Smooth muscle cell (in vitro differentiated cells): ENCODE results near the gene TMEM154. TPM values are rescaled to one million over a fixed set of nuclear protein-coding genes. Genes with fewer than 3 reads are reported as not detected.
A peak's percentile ranks its signal among the peaks of the same experiment; 100 is the strongest.

ENCODE experiments used
- DNase-seq: peaks from one replicate; lab custom pipeline; 2025; ENCODE audit not compliant: unreplicated experiment; lab: John Stamatoyannopoulos, UW
- H2AFZ ChIP-seq: fragments of 200-600 bp; sonication (generic); 2 replicates; pipeline ENCODE4 v1.6.0; 2016; ENCODE audit warnings: antibody characterized with exemption, low read depth, mild to moderate bottlenecking
- H3F3A ChIP-seq: fragments of 200-600 bp; sonication (generic); 2 replicates; pipeline ENCODE4 v1.6.0; 2017; ENCODE audit warnings: antibody characterized with exemption, low read depth
- H3K27ac ChIP-seq: fragments of 200-600 bp; sonication (generic); 2 replicates; pipeline ENCODE4 v1.5.1; 2016; ENCODE audit warnings: low read depth, mild to moderate bottlenecking
- H3K27me3 ChIP-seq: fragments of 200-600 bp; sonication (generic); 2 replicates; pipeline ENCODE4 v1.6.1; 2016; ENCODE audit warnings: low read depth, mild to moderate bottlenecking
- H3K36me3 ChIP-seq: fragments of 200-600 bp; sonication (generic); 2 replicates; pipeline ENCODE4 v1.5.1; 2016; ENCODE audit warnings: low read depth
- H3K4me1 ChIP-seq: fragments of 200-600 bp; sonication (generic); 2 replicates; pipeline ENCODE4 v1.5.1; 2016; ENCODE audit warnings: low read depth
- H3K4me2 ChIP-seq: fragments of 200-600 bp; sonication (generic); 2 replicates; pipeline ENCODE4 v1.6.0; 2016; ENCODE audit warnings: mild to moderate bottlenecking
- H3K4me3 ChIP-seq: fragments of 200-600 bp; sonication (generic); 2 replicates; pipeline ENCODE4 v1.5.1; 2016; ENCODE audit warnings: mild to moderate bottlenecking
- H3K79me2 ChIP-seq: fragments of 200-600 bp; sonication (generic); 2 replicates; pipeline ENCODE4 v1.6.0; 2016; ENCODE audit warnings: low read depth, mild to moderate bottlenecking
- H3K9ac ChIP-seq: fragments of 200-600 bp; sonication (generic); 2 replicates; pipeline ENCODE4 v1.6.0; 2016; ENCODE audit warnings: low read depth
- H3K9me3 ChIP-seq: fragments of 200-600 bp; sonication (generic); replicated peaks from 2 replicates; pipeline ENCODE4 v1.5.1; 2016; ENCODE audit warnings: low read depth
- H4K20me1 ChIP-seq: fragments of 200-600 bp; sonication (generic); 2 replicates; pipeline ENCODE4 v1.6.0; 2016; ENCODE audit warnings: low read depth
- WGBS: methylation state at CpG from one replicate; pipeline ENCODE4 v1.1.7; 2016; ENCODE audit warnings: low lambda C conversion rate; 5-methylcytosine and 5-hydroxymethylcytosine counted together
- polyA plus RNA-seq: library from polyadenylated mRNA; unstranded; fragments of >200 nt; fragmentation: Nextera tagmentation; extraction: Ambion mirVana; gene quantifications from 2 replicates; pipeline ENCODE4 v1.2.1, GENCODE V29; 2016
- total RNA-seq: library from RNA; depleted of rRNA; stranded (reverse); fragments of >200 nt; gene quantifications from 2 replicates; pipeline ENCODE4 v1.2.3, GENCODE V29; 2014
- TF ChIP-seq, protein P1 (sequence below): fragments of 200-600 bp; sonication (generic); IDR thresholded peaks from 2 replicates; pipeline ENCODE4 v1.5.1; 2017; ENCODE audit warnings: borderline replicate concordance, mild to moderate bottlenecking, antibody characterized with exemption; ENCODE audit not compliant: insufficient read depth, poor library complexity, severe bottlenecking

TMEM154 gene
- total and polyA plus RNA-seq, 2 experiments from 2014 or later = 1.8 to 6.0 TPM

DNA sequence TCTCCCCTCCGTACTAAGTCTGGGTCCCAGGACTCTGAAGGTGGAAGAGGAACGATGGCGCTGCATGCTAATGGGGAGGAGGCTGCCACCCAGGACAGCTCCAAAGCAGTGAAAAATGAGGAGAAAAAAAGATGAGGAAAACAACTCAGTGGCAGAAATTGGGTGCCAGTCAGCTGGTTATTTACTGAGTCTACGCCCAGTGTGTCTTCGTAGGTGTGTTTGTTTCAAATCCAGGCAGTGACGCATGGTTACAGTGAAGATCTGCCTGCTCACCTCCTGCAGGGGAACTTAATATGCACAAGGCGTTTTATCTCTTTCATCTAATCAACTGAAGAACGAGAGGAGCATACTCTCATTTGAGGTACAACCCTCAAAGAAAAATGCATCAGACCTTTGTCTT is 73.0 kb downstream of the TMEM154 start:
- H3K9me3 ChIP-seq = no peaks in the 10 kb centered on the region
- H3K36me3 ChIP-seq = no peaks in the 10 kb centered on the region
- H3K27me3 ChIP-seq = no peaks in the 10 kb centered on the region
- H3K79me2 ChIP-seq = no peaks in the 10 kb centered on the region
- TF ChIP-seq, protein P1, sequence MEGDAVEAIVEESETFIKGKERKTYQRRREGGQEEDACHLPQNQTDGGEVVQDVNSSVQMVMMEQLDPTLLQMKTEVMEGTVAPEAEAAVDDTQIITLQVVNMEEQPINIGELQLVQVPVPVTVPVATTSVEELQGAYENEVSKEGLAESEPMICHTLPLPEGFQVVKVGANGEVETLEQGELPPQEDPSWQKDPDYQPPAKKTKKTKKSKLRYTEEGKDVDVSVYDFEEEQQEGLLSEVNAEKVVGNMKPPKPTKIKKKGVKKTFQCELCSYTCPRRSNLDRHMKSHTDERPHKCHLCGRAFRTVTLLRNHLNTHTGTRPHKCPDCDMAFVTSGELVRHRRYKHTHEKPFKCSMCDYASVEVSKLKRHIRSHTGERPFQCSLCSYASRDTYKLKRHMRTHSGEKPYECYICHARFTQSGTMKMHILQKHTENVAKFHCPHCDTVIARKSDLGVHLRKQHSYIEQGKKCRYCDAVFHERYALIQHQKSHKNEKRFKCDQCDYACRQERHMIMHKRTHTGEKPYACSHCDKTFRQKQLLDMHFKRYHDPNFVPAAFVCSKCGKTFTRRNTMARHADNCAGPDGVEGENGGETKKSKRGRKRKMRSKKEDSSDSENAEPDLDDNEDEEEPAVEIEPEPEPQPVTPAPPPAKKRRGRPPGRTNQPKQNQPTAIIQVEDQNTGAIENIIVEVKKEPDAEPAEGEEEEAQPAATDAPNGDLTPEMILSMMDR = no peak
- H2AFZ ChIP-seq = no peak overlapping the region
- H3K4me3 ChIP-seq = no peak overlapping the region
- 64% methylated on average over 8 of the region's 8 CpGs for WGBS
- DNase-seq = no peak
- H3F3A ChIP-seq = peaks cover 20% of the 10 kb centered on the region
- H4K20me1 ChIP-seq = no peaks in the 10 kb centered on the region
- peak overlapping the region; percentile 76 for H3K27ac ChIP-seq
- peaks cover 26% of the 10 kb centered on the region for H3K4me1 ChIP-seq
- no peak overlapping the region for H3K4me2 ChIP-seq
- no peak overlapping the region for H3K9ac ChIP-seq

GRCh38 chr4:152605641-152606335 is 74.0 kb downstream of the TMEM154 start:
- peaks cover 20% of the 10 kb centered on the region for H3F3A ChIP-seq
- WGBS = 4% methylated on average over 10 of the region's 10 CpGs
- peak; percentile 6 for DNase-seq

DNA sequence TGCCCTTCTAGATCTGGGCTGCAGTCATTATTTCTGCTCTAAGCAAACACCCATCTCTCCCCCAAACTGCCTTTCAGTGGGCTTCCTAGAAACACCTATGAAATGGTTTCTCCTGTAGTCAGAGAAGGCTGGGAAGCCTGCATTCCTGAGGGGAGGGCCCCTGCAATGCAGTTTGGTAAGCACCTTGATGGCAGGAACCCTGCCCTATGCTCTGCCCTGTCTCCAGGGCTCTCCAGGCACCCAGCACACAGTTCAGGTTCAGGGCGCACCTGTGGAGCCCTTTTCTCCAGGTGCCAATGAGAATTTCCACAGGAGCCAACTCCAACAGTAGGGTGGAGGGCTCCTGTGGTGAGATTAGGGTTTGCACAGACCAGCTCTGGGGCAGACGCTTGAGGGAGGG is 74.8 kb downstream of the TMEM154 start:
- H3F3A ChIP-seq = peaks cover 20% of the 10 kb centered on the region
- no peaks in the 10 kb centered on the region for H3K9me3 ChIP-seq
- no peak overlapping the region for H3K4me3 ChIP-seq
- peaks cover 26% of the 10 kb centered on the region for H3K4me1 ChIP-seq
- peak overlapping the region; percentile 76 for H3K27ac ChIP-seq
- no peak for DNase-seq
- no peak overlapping the region for H2AFZ ChIP-seq
- H3K27me3 ChIP-seq = no peaks in the 10 kb centered on the region
- H4K20me1 ChIP-seq = no peaks in the 10 kb centered on the region
- H3K4me2 ChIP-seq = peak overlapping the region; percentile 40
- TF ChIP-seq, protein P1 = no peak
- no peaks in the 10 kb centered on the region for H3K36me3 ChIP-seq
- peak overlapping the region; percentile 10 for H3K9ac ChIP-seq
- 74% methylated on average over 2 of the region's 2 CpGs for WGBS
- H3K79me2 ChIP-seq = no peaks in the 10 kb centered on the region

More at GRCh38 chr4:152605641-152606335, 74.0 kb downstream of the TMEM154 start:
- Histone ChIP-seq H3K4me1 (peaks cover 26% of the 10 kb centered on the region), H3K79me2 (no peaks in the 10 kb centered on the region), H3K27me3 (no peaks in the 10 kb centered on the region), H3K27ac (peak overlapping the region; percentile 76), H2AFZ (no peak overlapping the region), H3K36me3 (no peaks in the 10 kb centered on the region), H4K20me1 (no peaks in the 10 kb centered on the region), H3K4me2 (peak overlapping the region; percentile 40), H3K9ac (peak overlapping the region; percentile 23), H3K4me3 (no peak overlapping the region), H3K9me3 (no peaks in the 10 kb centered on the region)
- TF ChIP-seq, protein P1 = no peak

- H3K27me3 ChIP-seq = no peaks in the 10 kb centered on the region
- H3K27ac ChIP-seq = no peak overlapping the region
- no peak overlapping the region for H2AFZ ChIP-seq
- no peak overlapping the region for H3K4me3 ChIP-seq
- H3K79me2 ChIP-seq = no peaks in the 10 kb centered on the region
- WGBS = 92% methylated on average over 5 of the region's 5 CpGs
- peaks cover 11% of the 10 kb centered on the region for H3K4me1 ChIP-seq
- TF ChIP-seq, protein P1 = no peak
- H3K9ac ChIP-seq = no peak overlapping the region
- H3K4me2 ChIP-seq = no peak overlapping the region
- no peaks in the 10 kb centered on the region for H3K36me3 ChIP-seq
- no peaks in the 10 kb centered on the region for H4K20me1 ChIP-seq
- no peaks in the 10 kb centered on the region for H3K9me3 ChIP-seq
- H3F3A ChIP-seq = peaks cover 11% of the 10 kb centered on the region
- DNase-seq = no peak
Measured at GRCh38 chr4:152601156-152601555, 78.6 kb downstream of the TMEM154 start.
